MV-4-11 (cell line): Measurements from ENCODE around the gene URI1.
"Not testable (repeated sequence)": the region's sequence is repeated elsewhere in the genome, so short reads cannot be mapped to it uniquely, and the experiment has no call there.

ENCODE experiments used
- DNase-seq: peaks from one replicate; lab custom pipeline; 2025; lab: John Stamatoyannopoulos, UW

Gene URI1

DNA sequence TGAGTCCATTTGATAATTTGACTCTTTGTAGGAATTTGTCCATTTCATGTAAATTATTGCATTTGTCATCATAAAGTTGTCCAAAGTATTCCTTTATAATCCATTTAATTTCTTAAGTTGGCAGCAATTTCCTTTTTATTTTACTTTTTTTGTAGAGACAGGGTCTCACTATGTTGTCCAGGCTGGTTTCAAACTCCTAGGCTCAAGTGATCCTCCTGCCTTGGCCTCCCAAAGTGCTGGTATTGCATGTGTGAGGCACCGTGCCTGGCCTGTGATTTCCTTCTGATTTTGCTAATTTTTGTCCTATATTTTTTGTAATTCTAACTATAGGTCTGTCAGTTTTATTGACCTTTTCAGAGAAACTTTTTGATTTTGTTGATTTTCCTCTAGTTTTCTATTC, 84.9 kb downstream of the URI1 start:
- DNase-seq = no peak

DNA sequence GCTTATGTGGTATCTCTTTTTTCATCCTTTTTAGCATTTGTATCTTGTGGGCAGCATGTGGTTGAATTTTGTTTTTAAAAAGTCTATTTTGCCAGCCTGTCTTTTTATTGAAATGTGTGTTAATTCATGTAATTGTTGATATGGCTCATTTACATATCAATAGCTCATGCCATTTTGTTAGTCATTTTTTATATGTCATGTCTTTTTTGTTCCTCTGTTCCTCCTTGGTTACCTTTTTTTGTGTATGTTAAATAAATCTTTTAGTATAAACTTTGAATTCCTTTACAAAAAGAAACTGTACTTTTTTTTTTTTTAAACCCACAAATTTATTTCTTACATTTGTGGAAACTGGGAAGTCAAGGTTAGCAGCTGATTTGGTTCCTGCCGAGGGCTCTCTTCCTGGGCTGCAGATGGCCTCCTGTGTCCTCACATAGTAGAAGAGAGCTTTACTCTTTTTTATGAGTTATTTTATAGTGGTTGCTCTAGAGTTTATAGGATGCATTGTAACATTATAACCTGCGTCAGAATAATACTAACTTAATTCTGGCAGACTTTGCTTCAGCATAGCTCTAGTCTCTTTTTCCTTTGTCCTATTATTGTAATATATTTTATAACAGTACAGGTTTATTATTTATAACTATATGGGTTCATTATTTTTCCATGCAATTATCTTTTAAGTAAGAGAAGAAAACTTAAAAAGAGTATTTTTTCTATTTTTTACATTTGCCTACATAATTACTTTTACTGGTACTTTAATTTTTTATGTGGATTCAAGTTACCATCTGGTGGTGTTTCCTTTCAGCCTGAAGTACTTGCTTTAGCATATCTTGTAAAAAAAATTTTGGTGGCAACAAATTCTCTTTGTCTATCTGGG, 86.3 kb downstream of the URI1 start:
- no peak for DNase-seq

DNA sequence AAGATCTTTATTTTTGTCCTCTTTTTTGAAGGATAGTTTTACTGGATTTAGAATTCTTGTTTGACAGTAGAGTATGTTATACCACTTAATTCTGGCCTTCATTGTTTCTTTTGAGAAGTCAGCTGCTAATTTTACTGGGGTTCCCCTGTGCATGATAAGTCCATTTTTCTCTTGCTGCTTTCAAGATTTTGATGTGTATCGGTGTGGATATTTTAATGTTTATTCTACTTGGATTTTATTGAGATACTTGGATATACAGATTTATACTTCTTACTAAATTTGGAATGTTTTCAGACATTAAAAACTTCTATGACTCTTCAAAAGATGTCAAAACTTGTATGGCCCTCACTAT, 86.9 kb downstream of the URI1 start:
- DNase-seq = no peak

DNA sequence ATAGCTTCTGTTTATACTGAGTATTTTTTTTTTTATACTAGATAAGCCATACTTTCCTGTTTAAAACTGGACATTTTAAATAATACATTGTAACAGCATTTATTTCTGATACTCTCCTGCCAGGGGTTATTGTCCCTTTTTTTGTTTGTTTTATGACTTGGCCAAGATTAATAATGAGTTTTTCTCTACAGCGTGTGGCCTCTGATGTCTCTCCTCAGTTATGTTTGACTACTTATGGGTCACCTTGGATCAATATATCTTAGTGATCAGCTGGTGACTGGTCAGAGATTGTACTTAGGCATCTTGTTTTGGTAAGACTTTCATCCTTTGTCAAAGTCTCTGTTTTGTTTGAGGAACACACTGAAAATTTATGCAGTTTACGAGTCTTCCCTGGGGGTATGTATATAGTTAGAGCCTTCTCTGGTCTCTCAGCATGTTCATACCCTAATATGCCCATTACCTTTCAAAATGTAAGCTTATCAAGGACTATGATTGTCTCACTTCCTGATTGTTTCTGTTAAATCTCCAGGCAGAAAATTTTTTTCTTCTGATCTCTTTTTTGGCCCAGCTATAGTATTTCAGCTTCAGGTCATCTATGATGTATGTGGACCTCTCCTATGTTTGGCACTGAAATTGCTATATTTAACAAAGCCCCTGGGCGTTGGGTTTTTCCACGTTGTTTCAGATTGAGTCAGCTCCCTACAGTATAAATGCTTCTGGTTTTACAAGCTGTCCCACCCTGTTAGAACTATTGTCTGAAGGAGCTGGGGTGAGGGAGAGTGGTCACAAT, 87.9 kb downstream of the URI1 start:
- no peak for DNase-seq

DNA sequence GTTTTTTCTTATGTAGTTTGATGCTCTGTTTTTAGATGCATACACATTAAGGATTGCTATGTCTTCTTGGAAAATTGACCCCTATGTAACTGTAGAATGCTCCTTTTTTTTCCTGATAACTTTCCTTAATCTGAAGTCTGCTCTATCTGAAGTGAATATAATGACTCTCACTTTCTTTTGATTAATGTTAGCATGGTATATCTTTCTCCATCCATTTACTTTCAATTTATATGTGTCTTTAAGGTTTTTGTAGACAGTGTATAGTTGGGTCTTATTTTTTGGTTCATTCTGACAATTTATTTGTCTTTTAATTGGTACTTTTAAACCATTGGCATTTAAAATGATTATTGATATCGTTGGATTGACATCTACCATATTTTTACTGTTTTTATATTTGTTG, 92.3 kb downstream of the URI1 start:
- no peak for DNase-seq

DNA sequence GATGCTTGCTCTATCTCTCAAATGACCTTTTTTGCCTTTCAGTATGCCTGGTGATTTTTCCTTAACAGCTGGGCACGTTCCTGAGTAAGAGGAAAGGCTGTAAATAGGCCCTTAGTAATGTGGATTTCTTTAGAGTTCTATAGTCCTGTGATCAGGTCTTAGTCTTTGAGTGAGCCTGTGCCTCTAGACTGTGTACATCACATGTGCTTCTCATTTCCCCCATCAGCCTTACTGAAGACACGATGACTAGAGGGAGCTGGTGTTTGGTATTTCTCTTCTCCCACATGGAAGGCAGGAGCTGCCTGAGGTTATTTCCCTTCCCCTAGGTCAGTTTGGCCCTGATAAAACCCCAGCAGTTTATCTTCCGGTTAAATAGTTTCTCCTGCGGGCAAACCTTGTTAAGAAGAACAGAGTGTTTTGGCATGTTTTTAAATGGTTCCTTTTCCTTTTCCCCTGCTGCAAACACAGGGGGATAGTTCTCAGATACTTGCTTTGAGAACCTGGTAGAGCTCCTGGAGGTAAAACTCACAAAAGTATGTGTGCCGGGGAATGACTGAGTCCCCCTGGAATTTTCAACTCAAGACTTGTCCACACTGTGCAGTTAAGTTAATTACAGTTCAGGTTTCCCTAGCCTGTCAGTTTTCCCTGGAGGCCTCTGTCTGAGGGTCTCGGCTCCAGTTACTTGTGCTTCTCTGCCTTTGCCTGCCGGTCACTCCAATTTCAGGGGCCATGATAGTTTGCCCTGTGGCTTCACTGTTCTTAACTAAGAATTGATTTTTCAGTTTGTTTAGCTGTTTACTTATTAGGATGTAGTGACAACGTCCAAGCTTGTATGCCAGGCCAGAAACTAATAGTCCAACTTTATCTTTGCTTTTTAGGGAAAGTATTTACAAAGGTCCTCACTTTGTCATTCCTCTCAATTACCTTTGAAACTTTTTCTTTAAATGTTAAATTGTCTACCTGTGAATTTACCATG, 94.4 kb downstream of the URI1 start:
- DNase-seq = no peak

DNA sequence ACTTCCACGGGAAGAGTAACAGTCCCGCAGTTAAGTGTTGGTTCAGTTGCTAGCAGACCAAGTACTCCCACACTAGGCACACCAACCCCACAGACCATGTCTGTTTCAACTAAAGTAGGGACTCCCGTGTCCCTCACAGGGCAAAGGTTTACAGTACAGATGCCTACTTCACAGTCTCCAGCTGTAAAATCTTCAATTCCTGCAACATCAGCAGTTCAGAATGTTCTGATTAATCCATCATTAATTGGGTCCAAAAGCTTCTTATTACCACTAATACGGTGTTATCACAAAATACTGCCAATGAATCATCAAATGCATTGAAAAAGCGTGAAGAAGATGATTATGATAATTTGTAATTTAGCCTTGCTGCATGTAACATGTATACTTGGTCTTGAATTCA, 95.8 kb downstream of the URI1 start:
- DNase-seq = no peak

DNA sequence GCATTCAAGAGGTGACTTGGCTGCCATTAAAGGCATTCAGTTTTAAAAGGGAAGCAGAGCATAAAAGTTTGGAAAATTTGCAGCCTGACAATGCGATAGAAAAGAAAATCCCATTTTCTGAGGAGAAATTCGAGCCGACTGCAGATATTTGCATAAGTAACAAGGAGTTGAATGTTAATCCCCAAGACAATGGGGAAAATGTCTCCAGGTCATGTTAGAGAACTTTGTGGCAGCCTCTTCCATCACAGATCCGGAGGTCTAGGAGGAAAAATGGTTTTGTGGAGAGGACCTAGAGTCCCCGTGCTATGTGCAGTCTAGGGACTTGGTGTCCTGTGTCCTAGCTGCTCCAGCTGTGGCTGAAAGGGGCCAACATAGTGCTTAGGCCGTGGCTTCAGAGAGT, 99.9 kb downstream of the URI1 start:
- DNase-seq = not testable (repeated sequence)

DNA sequence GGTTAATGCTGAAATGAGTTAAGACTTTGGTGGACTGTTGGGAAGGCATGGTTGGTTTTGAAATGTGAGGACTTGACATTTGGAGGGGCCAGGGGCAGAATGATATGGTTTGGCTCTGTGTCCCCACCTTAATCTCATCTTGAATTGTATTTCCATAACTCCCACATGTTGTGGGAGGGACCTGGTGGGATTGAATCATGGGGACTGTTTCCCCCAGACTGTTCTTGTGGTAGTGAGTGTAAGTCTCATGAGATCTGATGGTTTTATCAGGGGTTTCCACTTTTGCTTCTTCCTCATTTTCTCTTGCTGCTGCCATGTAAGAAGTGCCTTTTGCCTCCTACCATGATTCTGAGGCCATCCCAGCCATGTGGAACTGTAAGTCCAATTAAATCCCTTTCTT, 101.0 kb downstream of the URI1 start:
- DNase-seq = not testable (repeated sequence)

DNA sequence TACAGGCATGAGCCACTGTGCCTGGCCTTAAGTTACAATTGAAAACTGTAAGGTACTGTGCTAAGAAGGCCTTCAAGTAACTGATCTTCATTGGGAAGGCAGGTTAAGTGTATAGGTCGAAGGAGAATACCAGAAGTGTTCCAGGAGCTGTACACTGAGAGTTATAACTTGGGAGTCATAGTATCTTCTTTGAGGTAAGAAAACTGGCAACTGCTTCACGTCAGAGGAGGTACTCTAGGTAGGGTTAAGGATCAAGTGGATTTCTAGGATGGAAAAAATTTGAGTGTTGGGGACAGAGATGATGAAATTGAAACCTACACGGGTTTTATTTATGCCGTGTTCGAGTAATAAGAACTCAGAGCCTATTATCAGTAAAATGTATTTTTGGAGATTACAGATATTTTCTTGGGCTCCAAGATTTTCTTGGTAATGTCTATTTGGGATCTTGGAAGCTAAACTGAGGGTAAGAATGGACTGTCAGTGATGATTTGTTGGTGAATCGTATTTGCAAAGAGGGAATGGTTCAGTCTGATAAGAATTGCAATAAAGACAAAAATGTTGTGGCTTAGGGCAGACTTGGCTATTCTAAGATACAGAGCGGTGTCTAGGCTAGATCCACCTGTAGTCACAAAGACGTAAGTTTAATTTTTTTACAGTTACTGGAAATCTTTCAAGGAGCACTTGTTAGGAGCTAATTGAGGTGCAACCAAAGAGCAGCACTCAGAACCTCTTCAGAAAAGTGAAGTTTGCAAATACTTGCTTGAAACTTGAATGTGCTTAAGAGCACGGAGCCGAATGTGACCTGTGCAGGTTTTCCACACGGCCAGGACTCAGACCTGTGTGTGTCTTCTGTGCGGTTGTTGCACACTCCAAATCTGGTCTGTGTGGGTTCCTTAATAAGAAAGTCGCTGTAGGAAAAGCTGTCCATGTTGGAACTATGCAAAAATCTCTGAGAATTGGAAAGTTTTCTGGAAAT, 102.5 kb downstream of the URI1 start:
- DNase-seq = no peak

DNA sequence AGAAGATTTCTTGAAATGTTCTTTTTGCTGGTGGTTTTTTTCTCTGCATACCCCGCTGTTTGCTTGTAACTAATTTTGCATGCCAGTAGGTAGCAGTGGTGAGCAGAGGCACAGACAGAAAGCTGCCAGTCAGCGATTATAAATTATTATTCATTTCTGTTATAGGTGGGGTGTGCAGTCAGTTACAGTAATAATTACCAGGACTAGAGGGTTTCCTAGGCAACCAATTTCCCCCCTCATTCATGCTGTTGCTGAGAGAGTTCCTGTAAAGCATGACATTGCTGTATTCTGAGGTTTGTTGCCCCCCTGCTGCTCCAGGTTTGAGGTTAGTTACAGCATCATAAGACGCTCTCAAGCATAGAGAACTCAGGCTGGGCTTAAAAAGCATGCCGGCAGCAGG, 104.5 kb downstream of the URI1 start:
- no peak for DNase-seq

DNA sequence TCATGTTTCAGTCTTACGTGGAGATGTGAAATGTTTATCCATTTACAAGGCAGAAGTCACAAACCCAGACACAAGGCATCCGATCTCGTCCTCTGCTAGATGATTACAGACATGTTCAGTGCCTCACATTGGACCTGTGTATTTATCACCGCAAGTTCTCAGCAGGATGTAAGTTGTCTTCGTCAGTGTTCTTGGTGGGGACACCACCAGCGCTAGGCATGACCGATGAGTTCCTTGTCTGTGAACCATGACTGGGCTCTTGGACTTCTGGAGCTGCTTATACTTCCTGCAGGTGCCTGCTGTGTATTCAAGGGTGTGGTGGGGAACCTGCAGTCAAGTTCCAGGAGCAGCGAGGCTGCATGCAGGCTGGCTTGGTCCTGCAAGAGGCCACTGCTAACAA, 105.4 kb downstream of the URI1 start:
- no peak for DNase-seq

DNA sequence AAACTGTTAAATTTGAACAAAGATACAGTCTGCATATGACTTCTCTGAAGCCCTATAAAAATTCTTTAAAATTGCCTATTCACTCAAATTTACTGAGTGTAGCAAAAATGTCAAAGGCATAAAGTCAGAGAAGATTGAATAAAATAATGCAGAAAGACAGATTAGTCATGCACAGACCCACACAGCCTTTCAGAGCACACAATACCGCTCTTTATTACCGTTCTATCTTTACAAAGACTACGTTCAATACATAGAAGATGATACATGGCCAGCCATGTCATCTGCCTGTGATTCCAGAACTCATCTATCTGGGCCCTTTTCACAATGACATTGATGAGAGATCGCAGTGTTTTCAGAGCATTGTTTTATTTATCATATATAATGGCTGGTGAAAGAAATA, 107.2 kb downstream of the URI1 start:
- no peak for DNase-seq

DNA sequence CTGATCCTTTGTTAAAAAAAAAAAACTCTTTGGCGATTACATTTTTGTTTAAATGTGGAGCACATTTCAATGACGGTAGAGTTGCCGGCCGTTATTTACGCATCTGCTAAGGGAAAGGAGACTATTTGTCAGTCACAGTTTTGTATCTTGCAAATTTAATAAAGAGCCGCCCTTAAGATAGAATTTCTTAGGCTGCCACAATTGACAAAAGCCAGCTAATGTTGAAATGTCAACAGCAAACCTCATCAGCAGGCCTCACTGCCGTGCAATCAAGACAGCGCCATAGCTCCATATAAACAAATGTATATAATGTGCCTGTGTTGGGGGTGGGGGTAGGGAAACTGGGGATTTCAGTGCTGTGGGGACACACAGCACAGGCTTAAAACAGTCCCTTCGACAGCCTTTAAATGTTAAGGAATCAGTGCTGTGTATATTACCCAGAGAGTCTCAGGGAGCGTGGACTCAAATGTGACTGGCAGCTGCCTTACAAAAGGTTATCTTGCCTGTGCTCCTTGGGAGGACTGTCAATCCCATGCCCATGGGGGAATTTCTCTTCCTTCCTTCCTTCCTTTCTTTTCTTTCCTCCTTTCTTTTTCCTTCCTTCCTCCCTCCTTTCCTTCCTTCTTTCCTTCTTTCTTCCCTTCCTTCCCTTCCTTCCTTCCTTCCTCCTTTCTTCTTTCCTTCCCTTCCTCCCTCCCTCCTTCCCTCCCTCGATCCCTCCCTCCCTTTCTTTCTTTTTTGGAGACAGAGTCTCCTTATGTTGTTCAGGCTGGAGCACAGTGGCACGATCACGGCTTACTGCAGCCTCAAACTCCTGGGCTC, 108.0 kb downstream of the URI1 start:
- no peak for DNase-seq

DNA sequence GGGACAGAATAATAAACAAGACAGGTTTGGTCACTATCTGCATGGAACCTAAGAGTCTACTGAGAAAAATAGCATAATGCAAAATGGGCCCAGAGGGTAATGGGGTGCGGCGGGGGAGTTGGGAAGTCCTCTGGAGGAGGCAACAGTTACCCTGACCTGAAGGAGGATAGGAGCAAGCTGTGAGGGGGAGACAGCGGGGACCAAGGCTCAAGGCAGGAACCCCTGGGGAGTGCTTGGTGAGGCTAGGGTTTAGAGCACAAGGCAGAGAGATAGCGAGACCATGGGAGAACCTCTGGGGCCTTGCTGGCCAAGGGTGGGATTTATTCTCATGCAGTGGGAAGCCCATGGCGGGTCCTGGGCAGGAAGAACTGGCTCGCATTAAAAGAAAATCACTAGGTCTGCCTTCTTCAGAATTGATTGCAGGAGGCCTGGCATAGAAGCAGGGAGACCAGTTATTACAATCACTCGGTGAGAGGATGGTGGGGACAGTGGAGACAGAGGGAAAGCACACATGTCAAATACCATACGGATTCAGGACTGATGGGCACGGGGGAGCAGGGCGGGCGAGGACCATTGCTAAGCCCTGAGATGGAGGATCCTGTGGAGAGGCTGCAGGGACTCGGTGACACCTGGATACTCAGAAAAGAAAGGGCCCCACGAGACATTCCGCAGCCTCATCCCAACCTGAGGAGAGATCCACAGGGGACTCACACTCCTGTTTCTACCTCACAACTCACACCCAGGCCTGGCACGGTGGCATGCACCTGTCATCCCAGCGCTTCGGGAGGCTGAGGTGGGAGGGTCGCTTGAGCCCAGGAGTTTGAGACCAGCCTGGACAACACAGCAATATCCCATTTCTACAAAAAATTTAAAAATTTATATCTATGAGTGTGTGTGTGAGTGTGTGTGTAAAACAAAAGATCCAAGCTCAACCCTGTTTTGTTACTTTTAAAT, 110.4 kb downstream of the URI1 start:
- DNase-seq = no peak

DNA sequence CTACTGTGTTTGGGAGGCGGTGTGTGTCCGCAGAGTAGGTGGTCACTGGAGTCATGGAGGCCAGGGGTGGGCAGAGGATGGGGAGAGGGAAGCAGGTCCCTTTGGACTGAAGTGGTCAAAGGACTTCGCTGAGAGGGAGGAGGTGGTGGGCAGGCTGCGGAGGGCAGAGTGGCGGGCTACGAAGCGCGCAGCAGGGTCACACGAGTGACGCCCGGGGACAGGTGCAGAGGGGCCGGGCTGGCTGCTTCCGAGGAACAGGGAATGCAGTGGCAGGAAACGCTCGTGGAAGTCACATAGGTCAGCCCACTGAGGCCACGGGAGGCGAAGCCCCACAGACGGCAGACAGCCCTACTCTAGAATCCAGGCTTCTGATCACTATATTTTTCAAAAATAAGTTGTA, 111.5 kb downstream of the URI1 start:
- no peak for DNase-seq

DNA sequence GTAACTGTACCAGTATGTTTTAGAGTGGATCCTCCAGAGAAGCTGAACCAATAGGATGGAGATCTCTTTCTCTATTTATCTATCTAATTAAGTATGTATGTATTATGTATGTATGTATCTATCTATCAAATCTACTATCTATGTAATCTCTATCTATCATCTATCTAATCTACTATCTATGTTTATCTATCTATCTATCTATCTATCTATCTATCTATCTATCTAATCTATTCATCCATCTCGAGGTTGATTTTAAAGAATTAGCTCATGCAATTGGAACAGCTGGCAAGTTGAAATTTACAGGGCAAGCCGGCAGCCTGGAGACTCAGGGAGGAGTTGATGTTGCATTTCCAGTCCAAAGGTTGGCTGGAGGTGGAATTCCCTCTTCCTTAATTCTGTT, 112.2 kb downstream of the URI1 start:
- no peak for DNase-seq

DNA sequence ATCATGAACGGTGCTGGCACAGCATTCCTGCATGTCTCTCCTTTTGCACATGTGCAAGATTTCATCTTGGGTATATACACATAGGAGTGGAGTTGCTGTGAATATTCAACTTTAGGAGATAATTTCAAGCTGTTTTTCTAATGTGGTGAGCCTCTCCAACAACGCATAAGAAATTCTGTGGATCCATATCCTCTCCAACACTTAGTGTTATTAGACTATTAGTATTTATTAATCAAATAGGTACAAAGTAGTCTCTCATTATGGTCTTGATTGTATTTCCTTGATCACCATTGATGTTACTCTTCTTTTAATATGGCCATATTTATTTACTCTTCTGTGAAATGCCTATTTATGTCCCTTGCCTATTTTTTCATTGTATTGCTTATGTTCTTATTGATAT, 114.5 kb downstream of the URI1 start:
- no peak for DNase-seq
